SK-N-SH treated with all-trans-retinoic acid at 6 μM for 48 hours (cell line): ENCODE results near the gene FOXRED1.

Experiments
- ARNTL ChIP-seq: fragments of 450-650 bp; formaldehyde crosslinking; IDR thresholded peaks from 2 replicates; pipeline ENCODE4 v1.5.0; 2020; ENCODE audit warnings: low read depth, mild to moderate bottlenecking, moderate library complexity, borderline replicate concordance
- CSDC2 ChIP-seq: fragments of 250-450 bp; sonication (Bioruptor Pico); IDR thresholded peaks from 2 replicates; pipeline ENCODE4 v1.5.0; 2020; ENCODE audit warnings: mild to moderate bottlenecking, moderate library complexity
- ESRRG ChIP-seq: fragments of 250-450 bp; sonication (Bioruptor Pico); IDR thresholded peaks from 2 replicates; pipeline ENCODE4 v1.6.1; 2021; ENCODE audit warnings: mild to moderate bottlenecking
- GLIS3 ChIP-seq: fragments of 250-450 bp; sonication (Bioruptor Pico); IDR thresholded peaks from 2 replicates; pipeline ENCODE4 v1.5.0; 2020; ENCODE audit warnings: mild to moderate bottlenecking, moderate library complexity
- RARB ChIP-seq: fragments of 250-450 bp; sonication (Bioruptor Pico); IDR thresholded peaks from 2 replicates; pipeline ENCODE4 v1.8.0; 2021; ENCODE audit warnings: mild to moderate bottlenecking, moderate library complexity
- SNAI2 ChIP-seq: fragments of 250-450 bp; sonication (Bioruptor Pico); IDR thresholded peaks from 2 replicates; pipeline ENCODE4 v1.5.0; 2020; ENCODE audit warnings: mild to moderate bottlenecking, moderate library complexity
- TCF4 ChIP-seq: fragments of 250-450 bp; sonication (Bioruptor Pico); IDR thresholded peaks from 2 replicates; pipeline ENCODE4 v1.8.0; 2021; ENCODE audit warnings: mild to moderate bottlenecking, moderate library complexity, borderline replicate concordance
- TOX ChIP-seq: fragments of 250-450 bp; sonication (Bioruptor Pico); IDR thresholded peaks from 2 replicates; pipeline ENCODE4 v1.8.0; 2021; ENCODE audit warnings: mild to moderate bottlenecking, moderate library complexity, borderline replicate concordance
- ZNF8 ChIP-seq: fragments of 450-650 bp; formaldehyde crosslinking; IDR thresholded peaks from 2 replicates; pipeline ENCODE4 v1.5.0; 2020; ENCODE audit warnings: mild to moderate bottlenecking, moderate library complexity
- TF ChIP-seq, protein P1 (sequence below): fragments of 250-450 bp; sonication (Bioruptor Pico); IDR thresholded peaks from 2 replicates; pipeline ENCODE4 v1.5.1; 2020; ENCODE audit warnings: low read depth, mild to moderate bottlenecking, moderate library complexity
- TF ChIP-seq, protein P2 (sequence below): fragments of 250-450 bp; sonication (Bioruptor Pico); IDR thresholded peaks from 2 replicates; pipeline ENCODE4 v1.8.0; 2020; ENCODE audit warnings: mild to moderate bottlenecking, moderate library complexity, borderline replicate concordance

- TF ChIP-seq ESRRG (CRISPR knock-in tag) (no peak), TOX (no peak), GLIS3 (CRISPR knock-in tag) (no peak), SNAI2 (CRISPR knock-in tag) (no peak), TCF4 (CRISPR knock-in tag) (no peak), ZNF8 (CRISPR knock-in tag) (no peak), ARNTL (CRISPR knock-in tag) (no peak), CSDC2 (CRISPR knock-in tag) (no peak), RARB (CRISPR knock-in tag) (no peak)
- TF ChIP-seq, protein P1, sequence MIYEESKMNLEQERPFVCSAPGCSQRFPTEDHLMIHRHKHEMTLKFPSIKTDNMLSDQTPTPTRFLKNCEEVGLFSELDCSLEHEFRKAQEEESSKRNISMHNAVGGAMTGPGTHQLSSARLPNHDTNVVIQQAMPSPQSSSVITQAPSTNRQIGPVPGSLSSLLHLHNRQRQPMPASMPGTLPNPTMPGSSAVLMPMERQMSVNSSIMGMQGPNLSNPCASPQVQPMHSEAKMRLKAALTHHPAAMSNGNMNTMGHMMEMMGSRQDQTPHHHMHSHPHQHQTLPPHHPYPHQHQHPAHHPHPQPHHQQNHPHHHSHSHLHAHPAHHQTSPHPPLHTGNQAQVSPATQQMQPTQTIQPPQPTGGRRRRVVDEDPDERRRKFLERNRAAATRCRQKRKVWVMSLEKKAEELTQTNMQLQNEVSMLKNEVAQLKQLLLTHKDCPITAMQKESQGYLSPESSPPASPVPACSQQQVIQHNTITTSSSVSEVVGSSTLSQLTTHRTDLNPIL, result no peak
- TF ChIP-seq, protein P2, sequence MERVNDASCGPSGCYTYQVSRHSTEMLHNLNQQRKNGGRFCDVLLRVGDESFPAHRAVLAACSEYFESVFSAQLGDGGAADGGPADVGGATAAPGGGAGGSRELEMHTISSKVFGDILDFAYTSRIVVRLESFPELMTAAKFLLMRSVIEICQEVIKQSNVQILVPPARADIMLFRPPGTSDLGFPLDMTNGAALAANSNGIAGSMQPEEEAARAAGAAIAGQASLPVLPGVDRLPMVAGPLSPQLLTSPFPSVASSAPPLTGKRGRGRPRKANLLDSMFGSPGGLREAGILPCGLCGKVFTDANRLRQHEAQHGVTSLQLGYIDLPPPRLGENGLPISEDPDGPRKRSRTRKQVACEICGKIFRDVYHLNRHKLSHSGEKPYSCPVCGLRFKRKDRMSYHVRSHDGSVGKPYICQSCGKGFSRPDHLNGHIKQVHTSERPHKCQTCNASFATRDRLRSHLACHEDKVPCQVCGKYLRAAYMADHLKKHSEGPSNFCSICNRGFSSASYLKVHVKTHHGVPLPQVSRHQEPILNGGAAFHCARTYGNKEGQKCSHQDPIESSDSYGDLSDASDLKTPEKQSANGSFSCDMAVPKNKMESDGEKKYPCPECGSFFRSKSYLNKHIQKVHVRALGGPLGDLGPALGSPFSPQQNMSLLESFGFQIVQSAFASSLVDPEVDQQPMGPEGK (CRISPR knock-in tag), result no peak
These were observed 11.6 kb downstream of the FOXRED1 start for GRCh38 chr11:126280595-126280994.
